Vagina (tissue), 2 donors: ENCODE results near the gene KRTAP10-12.

ENCODE experiments used
- CTCF ChIP-seq, 3 experiments: fragments of 450-650 bp in 2 of 3; fragments of 200-600 bp in 1 of 3; sonication (generic) in 1 of 3; IDR thresholded peaks; one replicate each; pipeline ENCODE4 v1.5.1; 2017 to 2019; ENCODE audit warnings: antibody characterized with exemption in 3 of 3, mild to moderate bottlenecking in 2 of 3, moderate library complexity in 2 of 3
- POLR2A ChIP-seq, 2 donors: fragments of 450-650 bp; IDR thresholded peaks; one replicate each; pipeline ENCODE4 v1.6.1; 2017; ENCODE audit warnings: antibody characterized with exemption in 2 of 2, mild to moderate bottlenecking in 2 of 2, moderate library complexity in 2 of 2
- POLR2AphosphoS5 ChIP-seq, 2 donors: sonication (generic); formaldehyde crosslinking; IDR thresholded peaks; one replicate each; pipeline ENCODE4 v1.9.0; 2017; ENCODE audit warnings: antibody characterized with exemption in 2 of 2, mild to moderate bottlenecking in 2 of 2, low read depth in 1 of 2; ENCODE audit not compliant: insufficient read depth in 1 of 2

- TF ChIP-seq CTCF (IDR thresholded peaks at IDR 0.05) (no peak), POLR2A (IDR thresholded peaks at IDR 0.05) (no peak), POLR2AphosphoS5 (IDR thresholded peaks at IDR 0.05; ENCODE audit: insufficient read depth in 1 of 2, low read depth in 1 of 2) (no peak)
These were observed 20.0 kb downstream of the KRTAP10-12 start for GRCh38 chr21:44716984-44717383.
